HCT116 (cell line): ENCODE results near the gene OPTN. TPM values are rescaled to one million over a fixed set of nuclear protein-coding genes. Genes with fewer than 3 reads are reported as not detected.
A peak's percentile ranks its signal among the peaks of the same experiment; 100 is the strongest.

Experiments
- ATAC-seq: fragments of 200-7000 bp; cut with Tn5 transposase; 2 replicates; pipeline ENCODE4 v1.9.1; 2020; ENCODE audit warnings: mild to moderate bottlenecking, moderate library complexity
- BruUV-seq: library from RNA; stranded (reverse); fragments of 400-500 nt; replicated peaks from 2 replicates; lab custom pipeline; 2021; lab: Mats Ljungman, UMichigan
- CTCF ChIA-PET: fragments of 300-600 bp; sonication (Branson Sonifier 250); formaldehyde crosslinking; loops from one replicate; lab custom pipeline; 2021; ENCODE audit warnings: antibody characterized with exemption; lab: Charles Lee
- POLR2A ChIA-PET: fragments of 300-600, 350-600 bp; sonication (Branson Sonifier 250); formaldehyde crosslinking; loops from one replicate; lab custom pipeline; 2021; ENCODE audit warnings: antibody characterized with exemption; lab: Charles Lee
- RAD21 ChIA-PET, 2 experiments: fragments of 300-600 bp; sonication (Branson Sonifier 250); formaldehyde crosslinking; loops; one replicate each; lab custom pipeline; 2023; ENCODE audit warnings: low total read pairs in 2 of 2; ENCODE audit not compliant: uncharacterized antibody in 2 of 2, unreplicated experiment in 2 of 2, low non-redundant PET in 1 of 2; lab: Charles Lee
- DNase-seq: peaks from one replicate; pipeline ENCODE4 v3.0.0-alpha.2; 2010; ENCODE audit warnings: low read depth, low spot score
- H2AFZ ChIP-seq: fragments of 200-600 bp; shearing (Covaris generic), sonication (generic); 2 replicates; pipeline ENCODE4 v1.6.1; 2017; ENCODE audit warnings: low read depth, mixed run types, mixed read lengths, antibody characterized with exemption, low read length; ENCODE audit not compliant: poor library complexity, severe bottlenecking
- H3K27ac ChIP-seq: 2 replicates; pipeline ENCODE4 v1.5.1; 2012; ENCODE audit warnings: low read depth, low read length
- H3K27me3 ChIP-seq: fragments of 200-600 bp; sonication (generic); 2 replicates; pipeline ENCODE4 v1.6.1; 2016; ENCODE audit warnings: mixed run types, low read length, mixed read lengths; ENCODE audit not compliant: insufficient read depth
- H3K36me3 ChIP-seq, 2 experiments: fragments of 200-500 bp in 1 of 2; fragments of 200-600 bp in 1 of 2; sonication (Bioruptor generic) in 1 of 2; sonication (generic) in 1 of 2; 2 replicates each; pipeline versions ENCODE4 v1.5.1 to v1.6.1; 2014 to 2016; ENCODE audit warnings: low read length in 2 of 2, inconsistent platforms in 1 of 2, mixed read lengths in 1 of 2, mixed run types in 1 of 2; ENCODE audit not compliant: insufficient read depth in 2 of 2, control insufficient read depth in 1 of 2
- H3K4me1 ChIP-seq, 2 experiments: fragments of 200-600 bp in 1 of 2; sonication (generic) in 1 of 2; 2 replicates each; pipeline versions ENCODE4 v1.5.1 to v1.6.1; 2012 to 2017; ENCODE audit warnings: low read length in 2 of 2, inconsistent platforms in 1 of 2, mild to moderate bottlenecking in 1 of 2, mixed read lengths in 1 of 2, mixed run types in 1 of 2, moderate library complexity in 1 of 2; ENCODE audit not compliant: insufficient read depth in 2 of 2, control insufficient read depth in 1 of 2
- H3K4me2 ChIP-seq: fragments of 200-600 bp; sonication (generic); 2 replicates; pipeline ENCODE4 v1.6.1; 2017; ENCODE audit warnings: mixed run types, low read length, mixed read lengths
- H3K4me3 ChIP-seq, 2 experiments: fragments of 200-600 bp in 1 of 2; sonication (generic) in 1 of 2; replicated peaks in 1 of 2; 2 replicates each; pipeline ENCODE4 v1.5.1; 2011 to 2016; ENCODE audit warnings: low read length in 2 of 2, control low read depth in 1 of 2, low read depth in 1 of 2, mild to moderate bottlenecking in 1 of 2, mixed read lengths in 1 of 2, mixed run types in 1 of 2
- H3K79me2 ChIP-seq: fragments of 200-600 bp; sonication (generic); 2 replicates; pipeline ENCODE4 v1.6.1; 2017; ENCODE audit warnings: mild to moderate bottlenecking, mixed run types, low read length, moderate library complexity, mixed read lengths; ENCODE audit not compliant: insufficient read depth
- H3K9ac ChIP-seq: fragments of 200-600 bp; sonication (generic); 2 replicates; pipeline ENCODE4 v1.6.1; 2016; ENCODE audit warnings: low read length, mixed read lengths
- H3K9me2 ChIP-seq: fragments of 200-600 bp; sonication (generic), shearing (Covaris generic); 2 replicates; pipeline ENCODE4 v1.6.1; 2017; ENCODE audit warnings: mixed run types, mild to moderate bottlenecking, moderate library complexity; ENCODE audit not compliant: insufficient read depth
- H3K9me3 ChIP-seq, 2 experiments: fragments of 200-500 bp in 1 of 2; fragments of 200-600 bp in 1 of 2; sonication (Bioruptor generic) in 1 of 2; sonication (generic) in 1 of 2; 2 replicates each; pipeline ENCODE4 v1.6.1; 2014 to 2017; ENCODE audit warnings: low read length in 2 of 2, mixed read lengths in 2 of 2, inconsistent platforms in 1 of 2, low read depth in 1 of 2, mild to moderate bottlenecking in 1 of 2, mixed run types in 1 of 2, moderate library complexity in 1 of 2; ENCODE audit not compliant: control insufficient read depth in 1 of 2, insufficient read depth in 1 of 2
- H4K20me1 ChIP-seq: fragments of 200-600 bp; sonication (generic), shearing (Covaris generic); 2 replicates; pipeline ENCODE4 v1.6.1; 2017; ENCODE audit warnings: mixed run types, mild to moderate bottlenecking, moderate library complexity; ENCODE audit not compliant: insufficient read depth
- ATF3 ChIP-seq: IDR thresholded peaks from 2 replicates; pipeline ENCODE4 v1.6.1; 2012
- CBX3 ChIP-seq: IDR thresholded peaks from 2 replicates; pipeline ENCODE4 v1.6.1; 2012; ENCODE audit warnings: low read depth
- CEBPB ChIP-seq: IDR thresholded peaks from 2 replicates; pipeline ENCODE4 v1.6.1; 2012; ENCODE audit warnings: low read depth
- CTCF ChIP-seq, 3 experiments: fragments of 200-600 bp in 1 of 3; sonication (generic) in 1 of 3; IDR thresholded peaks in 2 of 3; conservative IDR thresholded peaks in 1 of 3; 2 replicates each; pipeline ENCODE4 v1.5.1; 2012 to 2017; ENCODE audit warnings: low read depth in 2 of 3, low read length in 2 of 3, antibody characterized with exemption in 1 of 3, borderline replicate concordance in 1 of 3, control low read depth in 1 of 3, mild to moderate bottlenecking in 1 of 3, mixed read lengths in 1 of 3, mixed run types in 1 of 3, moderate library complexity in 1 of 3; ENCODE audit not compliant: insufficient read depth in 1 of 3
- ELF1 ChIP-seq: IDR thresholded peaks from 2 replicates; pipeline ENCODE4 v1.6.1; 2012; ENCODE audit warnings: low read depth, borderline replicate concordance
- POLR2A ChIP-seq: IDR thresholded peaks from 2 replicates; pipeline ENCODE4 v1.7.0; 2011; ENCODE audit warnings: borderline replicate concordance; ENCODE audit not compliant: insufficient read depth, insufficient read length; ENCODE audit errors: extremely low read depth
- POLR2AphosphoS5 ChIP-seq: IDR thresholded peaks from 2 replicates; pipeline ENCODE4 v1.6.1; 2011; ENCODE audit warnings: mild to moderate bottlenecking, low read depth, low read length, moderate library complexity
- RAD21 ChIP-seq: IDR thresholded peaks from 2 replicates; pipeline ENCODE4 v1.6.1; 2012; ENCODE audit warnings: low read depth, mild to moderate bottlenecking
- SIN3A ChIP-seq: IDR thresholded peaks from 2 replicates; pipeline ENCODE4 v1.6.1; 2012; ENCODE audit warnings: low read depth
- SP1 ChIP-seq: IDR thresholded peaks from 2 replicates; pipeline ENCODE4 v1.6.1; 2012; ENCODE audit warnings: low read depth
- SRF ChIP-seq: IDR thresholded peaks from 2 replicates; pipeline ENCODE4 v1.6.1; 2012; ENCODE audit warnings: low read depth
- YY1 ChIP-seq: IDR thresholded peaks from 2 replicates; pipeline ENCODE4 v1.6.1; 2011; ENCODE audit warnings: low read length, low read depth, moderate library complexity, mild to moderate bottlenecking; ENCODE audit not compliant: insufficient replicate concordance; ENCODE audit errors: extremely low read depth
- ZFX ChIP-seq: fragments of 450-650 bp; IDR thresholded peaks from 2 replicates; pipeline ENCODE4 v1.6.1; 2017
- ZNF274 ChIP-seq: fragments of 200-500 bp; sonication (Bioruptor generic); IDR thresholded peaks from 2 replicates; pipeline ENCODE4 v1.6.1; 2014; ENCODE audit warnings: mild to moderate bottlenecking, low read depth, low read length, inconsistent platforms
- intact Hi-C: fragments of 100-400 bp; cut with micrococcal nuclease; formaldehyde crosslinking; loops from 2 replicates; pipeline ENCODE4 v1.10.0; 2022
- total RNA-seq: library from RNA; stranded (reverse); gene quantifications from one replicate; pipeline ENCODE4 v1.2.1, GENCODE V29; 2021; ENCODE audit not compliant: unreplicated experiment
- TF ChIP-seq, protein P1 (sequence below): IDR thresholded peaks from 2 replicates; pipeline ENCODE4 v1.6.1; 2012

The OPTN gene
- total RNA-seq, 1 experiment from 2014 or later, result 17.0 TPM

- Histone ChIP-seq H4K20me1 (no peaks in the 10 kb centered on the region), H3K4me3 (peak overlapping the region; percentile 92 to 94), H3K9me3 (no peaks in the 10 kb centered on the region), H3K27me3 (no peaks in the 10 kb centered on the region), H3K4me2 (peak overlapping the region; percentile 94), H3K36me3 (peaks cover 3 to 17% of the 10 kb centered on the region in 2 experiments; a peak in 3 of 4 replicates), H3K79me2 (peaks cover 51% of the 10 kb centered on the region), H3K9ac (peak overlapping the region; percentile 87), H3K9me2 (no peaks in the 10 kb centered on the region), H2AFZ (peak overlapping the region; percentile 70), H3K27ac (peak overlapping the region; percentile 30), H3K4me1 (peaks cover 0 to 15% of the 10 kb centered on the region in 2 experiments; a peak in 3 of 4 replicates)
- ChIA-PET CTCF (interaction anchor here (0.6 to 2.3 kb wide), 4 partner anchors 9 to 838 kb away, joined by 3 to 14 read pairs (median 6); no protein-coding TSS in a partner anchor), RAD21 (no interaction called here), POLR2A (no interaction called here)
- intact Hi-C loops, result loop anchor here (1.0 to 5.0 kb wide), 3 partner anchors 63 to 185 kb away; partner anchors contain the start of gene SEPHS1
- ATAC-seq (peak; percentile 15), DNase-seq (no peak)
- TF ChIP-seq ELF1, result no peak
- no peak for TF ChIP-seq RAD21
- TF ChIP-seq, protein P1, sequence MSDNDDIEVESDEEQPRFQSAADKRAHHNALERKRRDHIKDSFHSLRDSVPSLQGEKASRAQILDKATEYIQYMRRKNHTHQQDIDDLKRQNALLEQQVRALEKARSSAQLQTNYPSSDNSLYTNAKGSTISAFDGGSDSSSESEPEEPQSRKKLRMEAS, result no peak
- TF ChIP-seq CEBPB, result no peak
- TF ChIP-seq POLR2AphosphoS5, result no peak
- no peak for TF ChIP-seq ATF3
- 0 out of 2 replicates have a peak, but pooled peaks have one; percentile 12 for TF ChIP-seq CBX3
- TF ChIP-seq ZNF274, result no peak
- TF ChIP-seq CTCF (IDR thresholded peaks at IDR 0.05 in 2 of 3, conservative IDR thresholded peaks at IDR 0.05 in 1 of 3; ENCODE audit: borderline replicate concordance in 1 of 3, insufficient read depth in 1 of 3, low read depth in 2 of 3, low read length in 2 of 3), result no peak
- TF ChIP-seq SIN3A, result no peak
- no peak for TF ChIP-seq YY1
- TF ChIP-seq SP1, result no peak
- no peak for TF ChIP-seq POLR2A
- 0 out of 2 replicates have a peak, but pooled peaks have one; percentile 4 for TF ChIP-seq ZFX
- no peak for TF ChIP-seq SRF
- BruUV-seq, result TSS peak; percentile 73
Measured at GRCh38 chr10:13161857-13162271, 61.9 kb downstream of the OPTN start.
